ENCODE data around the gene SCD5. TPM values are rescaled to one million over a fixed set of nuclear protein-coding genes. Genes with fewer than 3 reads are reported as not detected.

Gene SCD5
- total and polyA plus RNA-seq, 2 experiments from 2014 or later, result 0.79 to 1.6 TPM

- no peak for TF ChIP-seq REST (IDR thresholded peaks at IDR 0.05; ENCODE audit: unreplicated experiment)
- no peak for TF ChIP-seq CTCF (conservative IDR thresholded peaks at IDR 0.05; ENCODE audit: low read depth in 2 of 2)
- TF ChIP-seq NANOG (IDR thresholded peaks at IDR 0.05; ENCODE audit: borderline replicate concordance), result no peak
These were observed 50.7 kb downstream of the SCD5 start (continued) for GRCh38 chr4:82747686-82748575.

- Mint-ChIP-seq H3K36me3 (ENCODE audit: low read depth) (no peaks in the 10 kb centered on the region), H3K27ac (no peak overlapping the region; the same call in 1 of the 2 replicates), H3K9me3 (no peaks in the 10 kb centered on the region), H3K4me1 (peaks cover 23% of the 10 kb centered on the region), H3K4me3 (no peak overlapping the region), H3K27me3 (ENCODE audit: insufficient read depth, low read depth, poor library complexity) (peaks cover 2% of the 10 kb centered on the region)
- Histone ChIP-seq H3K27me3 (ENCODE audit: insufficient read depth) (no peaks in the 10 kb centered on the region), H3K36me3 (ENCODE audit: insufficient read depth) (no peaks in the 10 kb centered on the region), H3K4me1 (ENCODE audit: insufficient read depth) (peaks cover 23% of the 10 kb centered on the region), H3K4me2 (no peak overlapping the region), H3K79me2 (replicated peaks; ENCODE audit: insufficient read depth) (no peaks in the 10 kb centered on the region), H3K27ac (ENCODE audit: low read depth) (no peak overlapping the region), H3K9me2 (ENCODE audit: insufficient read depth) (no peaks in the 10 kb centered on the region), H3F3A (replicated peaks; ENCODE audit: low read depth) (no peaks in the 10 kb centered on the region), H3K4me3 (no peak overlapping the region), H4K20me1 (replicated peaks; ENCODE audit: insufficient read depth) (no peaks in the 10 kb centered on the region), H2AFZ (no peak overlapping the region)
- DNase-seq (ENCODE audit: low spot score), result no peak
- ATAC-seq, result no peak; the same call in 2 of the 3 replicates
- TF ChIP-seq ETS1 (IDR thresholded peaks at IDR 0.05) (no peak), POLR2AphosphoS5 (IDR thresholded peaks at IDR 0.05; ENCODE audit: low read depth) (peak; percentile 58)
These were observed 51.7 kb downstream of the SCD5 start for GRCh38 chr4:82746705-82747574.

All from GM23338 (cell line).